T-cell (primary cell): Measurements from ENCODE around the gene GRID1. TPM values are rescaled to one million over a fixed set of nuclear protein-coding genes. Genes with fewer than 3 reads are reported as not detected.
"Not testable (repeated sequence)": the region's sequence is repeated elsewhere in the genome, so short reads cannot be mapped to it uniquely, and the experiment has no call there.

Experiments
- ATAC-seq, 4 experiments: fragments of 200-7000 bp in 3 of 4; fragments of 150-1000 bp in 1 of 4; cut with Tn5 transposase; replicated peaks in 1 of 4; 1 replicate in 3 of 4; 2 replicates in 1 of 4; pipeline ENCODE4 v1.10.0; 2021; ENCODE audit warnings: moderate library complexity in 3 of 4, mild to moderate bottlenecking in 2 of 4, moderate number of reproducible peaks in 1 of 4
- CTCF ChIA-PET, 2 donors: fragments of 300-600 bp; sonication (Branson Sonifier 250); formaldehyde crosslinking; loops; one replicate each; lab custom pipeline; 2022; ENCODE audit warnings: antibody characterized with exemption in 2 of 2; lab: Charles Lee
- POLR2A ChIA-PET, 2 donors: fragments of 300-600 bp; sonication (Branson Sonifier 250); formaldehyde crosslinking; loops; one replicate each; lab custom pipeline; 2022; ENCODE audit warnings: antibody characterized with exemption in 2 of 2; lab: Charles Lee
- DNase-seq, 35 experiments: peaks; one replicate each; pipeline versions ENCODE4 v3.0.0 to v3.0.0-alpha.2; 2013 to 2023
- H3K27ac ChIP-seq: one replicate; pipeline ENCODE4 v1.5.1; 2013; ENCODE audit warnings: low read length
- H3K27me3 ChIP-seq, 2 experiments: replicated peaks in 1 of 2; 1 replicate in 1 of 2; 2 replicates in 1 of 2; pipeline versions ENCODE4 v1.6.1 to v1.7.0; 2013; ENCODE audit warnings: low read length in 1 of 2, mixed read lengths in 1 of 2; ENCODE audit not compliant: control insufficient read depth in 2 of 2, insufficient read depth in 2 of 2; ENCODE audit errors: extremely low read depth in 1 of 2
- H3K36me3 ChIP-seq, 2 donors: 1 replicate in 1 of 2; 2 replicates in 1 of 2; pipeline versions ENCODE4 v1.6.1 to v1.7.0; 2013; ENCODE audit warnings: low read length in 1 of 2; ENCODE audit not compliant: control insufficient read depth in 2 of 2, insufficient read depth in 1 of 2; ENCODE audit errors: extremely low read depth in 1 of 2
- H3K4me1 ChIP-seq, 2 experiments: 1 replicate in 1 of 2; 2 replicates in 1 of 2; pipeline versions ENCODE4 v1.6.1 to v1.7.0; 2013; ENCODE audit warnings: low read length in 2 of 2, mixed read lengths in 1 of 2; ENCODE audit not compliant: insufficient read depth in 2 of 2, control insufficient read depth in 1 of 2; ENCODE audit errors: extremely low read depth in 1 of 2
- H3K4me3 ChIP-seq, 2 donors: 1 replicate in 1 of 2; 2 replicates in 1 of 2; pipeline versions ENCODE4 v1.5.1 to v1.7.0; 2013; ENCODE audit warnings: mild to moderate bottlenecking in 2 of 2, low read length in 1 of 2, moderate library complexity in 1 of 2; ENCODE audit not compliant: control insufficient read depth in 1 of 2; ENCODE audit errors: extremely low read depth in 1 of 2
- H3K9me3 ChIP-seq: 2 replicates; pipeline ENCODE4 v1.7.0; 2013
- H3K27ac Mint-ChIP-seq, 2 donors: one replicate each; pipeline ENCODE4 v1.8.0; 2020 to 2021; ENCODE audit warnings: mild to moderate bottlenecking in 2 of 2, mixed read lengths in 2 of 2
- H3K27me3 Mint-ChIP-seq, 2 donors: one replicate each; pipeline ENCODE4 v1.8.0; 2021 to 2022; ENCODE audit warnings: mixed read lengths in 2 of 2
- H3K36me3 Mint-ChIP-seq: one replicate; pipeline ENCODE4 v1.8.0; 2021; ENCODE audit warnings: mixed read lengths
- H3K4me1 Mint-ChIP-seq, 3 donors: one replicate each; pipeline ENCODE4 v1.8.0; 2020 to 2022; ENCODE audit warnings: mixed read lengths in 3 of 3, mild to moderate bottlenecking in 1 of 3
- H3K4me3 Mint-ChIP-seq, 3 donors: one replicate each; pipeline ENCODE4 v1.8.0; 2020 to 2022; ENCODE audit warnings: mild to moderate bottlenecking in 3 of 3, mixed read lengths in 3 of 3, moderate library complexity in 3 of 3
- H3K9me3 Mint-ChIP-seq, 3 donors: one replicate each; pipeline ENCODE4 v1.8.0; 2020 to 2022; ENCODE audit warnings: mixed read lengths in 3 of 3
- WGBS: methylation state at CpG from one replicate; pipeline ENCODE4 v1.1.5; 2013; ENCODE audit warnings: missing lambda C conversion rate; ENCODE audit not compliant: insufficient coverage; 5-methylcytosine and 5-hydroxymethylcytosine counted together
- total RNA-seq, 35 experiments: library from RNA in 6 of 35; stranded (reverse) in 6 of 35; fragments of 120-200 nt in 1 of 35; gene quantifications; one replicate each; pipeline versions ENCODE4 v1.2.1 to v1.2.4 and lab custom pipeline; 2013 to 2026

The GRID1 gene
- total RNA-seq, 5 donors from 2014 or later (not counting 1 experiment from before 2014, with no cell fraction given) = 0.68 TPM; not detected in 4

DNA sequence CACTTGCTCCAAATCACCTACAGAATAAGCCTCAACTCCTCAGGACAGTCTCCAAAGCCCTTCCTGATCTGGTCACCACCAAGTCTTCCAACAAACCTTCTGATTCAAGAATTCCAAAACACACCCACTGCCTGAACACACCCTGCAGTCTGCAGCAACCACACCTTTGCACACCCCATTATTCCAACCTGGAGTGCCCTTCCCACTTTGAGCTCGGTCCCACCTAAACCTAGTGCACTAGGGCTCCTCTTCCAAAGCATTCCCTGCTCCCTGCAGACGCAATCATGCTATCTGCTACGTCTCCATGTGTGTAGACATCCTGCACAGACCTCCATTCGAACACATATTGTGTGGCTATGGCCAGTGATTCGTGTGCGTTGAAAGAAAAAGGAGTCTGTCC is 289.3 kb downstream of the GRID1 start:
- Histone ChIP-seq H3K9me3 (no peaks in the 10 kb centered on the region), H3K36me3 (no peaks in the 10 kb centered on the region), H3K4me1 (no peaks in the 10 kb centered on the region), H3K4me3 (no peak overlapping the region), H3K27me3 (peaks cover 0 to 18% of the 10 kb centered on the region in 2 experiments), H3K27ac (no peak overlapping the region)
- Mint-ChIP-seq H3K4me3 (no peak overlapping the region), H3K27me3 (peaks cover 10 to 13% of the 10 kb centered on the region in 2 donors), H3K27ac (no peak overlapping the region), H3K9me3 (peaks cover 0 to 3% (median 0%) of the 10 kb centered on the region in 3 donors), H3K36me3 (no peaks in the 10 kb centered on the region), H3K4me1 (no peaks in the 10 kb centered on the region)
- ChIA-PET POLR2A (no interaction called here), CTCF (no interaction called here)
- DNase-seq (no peak), ATAC-seq (no peak)
- WGBS = 57% methylated on average over 3 of the region's 6 CpGs

DNA sequence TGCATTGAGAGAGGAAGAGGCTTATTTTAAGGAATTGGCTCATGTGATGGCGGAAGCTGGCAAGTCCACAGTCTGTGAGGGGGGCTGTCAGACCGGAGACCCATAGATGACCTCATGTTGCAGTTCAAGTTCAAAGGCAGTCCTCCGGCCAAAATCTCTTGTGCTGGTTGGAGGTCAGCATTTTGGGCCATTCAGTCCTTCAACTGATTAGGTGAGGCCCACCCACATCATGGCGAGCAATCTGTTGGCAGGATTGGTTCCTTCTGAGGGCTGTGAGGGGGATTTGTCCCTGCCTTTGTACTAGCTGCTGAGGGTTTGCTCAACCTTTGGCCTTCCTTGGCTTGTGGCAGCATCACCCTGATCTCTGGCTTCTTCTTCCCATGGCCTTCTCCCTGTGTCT is 290.1 kb downstream of the GRID1 start:
- H3K9me3 ChIP-seq, H3K9me3 Mint-ChIP-seq, ATAC-seq, POLR2A ChIA-PET, CTCF ChIA-PET, H3K4me1 Mint-ChIP-seq, H3K36me3 Mint-ChIP-seq, H3K27ac ChIP-seq, DNase-seq, H3K27ac Mint-ChIP-seq, H3K4me3 ChIP-seq, H3K36me3 ChIP-seq, H3K4me1 ChIP-seq, H3K4me3 Mint-ChIP-seq: not testable (repeated sequence)
- H3K27me3 Mint-ChIP-seq = peaks cover 10 to 13% of the 10 kb centered on the region in 2 donors
- peaks cover 0 to 15% of the 10 kb centered on the region in 2 experiments for H3K27me3 ChIP-seq
- WGBS = 92% methylated on average over 3 of the region's 4 CpGs

DNA sequence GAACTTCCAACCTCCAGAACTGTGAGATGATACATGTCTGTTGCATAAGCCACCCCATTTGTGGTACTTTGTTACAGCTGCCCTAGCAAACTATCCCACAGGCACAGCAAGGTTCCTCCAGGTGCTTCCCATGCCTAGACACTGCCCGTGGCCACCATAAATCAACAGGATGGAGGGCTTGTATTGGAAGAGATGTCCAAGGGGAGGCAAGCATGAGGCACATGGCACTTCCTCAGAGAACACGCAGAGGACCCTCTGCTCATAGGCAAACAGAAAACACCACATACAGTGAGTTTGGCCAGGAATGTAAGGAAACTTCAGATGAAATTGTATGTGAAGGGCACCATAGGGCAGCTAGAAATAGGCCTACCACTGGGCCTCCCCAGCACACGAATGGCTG is 291.1 kb downstream of the GRID1 start:
- Histone ChIP-seq H3K27ac (no peak overlapping the region), H3K36me3 (no peaks in the 10 kb centered on the region), H3K27me3 (peaks cover 0 to 18% of the 10 kb centered on the region in 2 experiments), H3K9me3 (no peaks in the 10 kb centered on the region), H3K4me1 (no peaks in the 10 kb centered on the region), H3K4me3 (no peak overlapping the region)
- ChIA-PET CTCF (no interaction called here), POLR2A (no interaction called here)
- whole genome bisulfite sequencing = 60% methylated on average over 1 of the region's 3 CpGs
- Mint-ChIP-seq H3K27me3 (peaks cover 10 to 18% of the 10 kb centered on the region in 2 donors), H3K4me1 (no peaks in the 10 kb centered on the region), H3K27ac (no peak overlapping the region), H3K9me3 (peaks cover 0 to 3% (median 0%) of the 10 kb centered on the region in 3 donors), H3K36me3 (no peaks in the 10 kb centered on the region), H3K4me3 (no peak overlapping the region)
- ATAC-seq (no peak), DNase-seq (no peak)

DNA sequence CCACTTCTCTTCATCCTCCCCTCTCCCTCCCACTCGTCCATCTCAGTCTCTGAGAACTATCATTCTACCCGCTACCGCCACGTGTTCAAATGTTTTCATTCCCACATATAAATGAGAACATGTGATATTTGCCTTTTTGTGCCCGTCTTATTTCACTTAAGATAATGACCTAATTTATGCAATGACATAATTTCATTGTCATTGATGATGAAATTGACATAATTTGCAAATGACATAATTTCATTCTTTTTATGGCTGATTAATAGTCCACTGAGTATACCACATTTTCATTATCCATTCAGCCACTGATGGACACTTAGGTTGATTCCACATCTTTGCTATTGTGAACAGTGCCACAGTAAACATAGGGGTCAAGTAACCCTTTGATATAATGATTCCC is 292.3 kb downstream of the GRID1 start:
- Histone ChIP-seq H3K4me3 (no peak overlapping the region), H3K9me3 (no peaks in the 10 kb centered on the region), H3K27ac (no peak overlapping the region), H3K4me1 (no peaks in the 10 kb centered on the region), H3K27me3 (peaks cover 0 to 22% of the 10 kb centered on the region in 2 experiments), H3K36me3 (no peaks in the 10 kb centered on the region)
- no peaks in the 10 kb centered on the region for H3K4me1 Mint-ChIP-seq
- ATAC-seq (no peak), DNase-seq (no peak)
- ChIA-PET POLR2A (no interaction called here), CTCF (no interaction called here)
- H3K27ac Mint-ChIP-seq = no peak overlapping the region
- H3K9me3 Mint-ChIP-seq = peaks cover 0 to 3% (median 0%) of the 10 kb centered on the region in 3 donors
- H3K4me3 Mint-ChIP-seq = no peak overlapping the region
- H3K27me3 Mint-ChIP-seq = peaks cover 11 to 14% of the 10 kb centered on the region in 2 donors
- WGBS = no CpG with 5 or more reads among the region's 5 CpGs
- H3K36me3 Mint-ChIP-seq = no peaks in the 10 kb centered on the region

DNA sequence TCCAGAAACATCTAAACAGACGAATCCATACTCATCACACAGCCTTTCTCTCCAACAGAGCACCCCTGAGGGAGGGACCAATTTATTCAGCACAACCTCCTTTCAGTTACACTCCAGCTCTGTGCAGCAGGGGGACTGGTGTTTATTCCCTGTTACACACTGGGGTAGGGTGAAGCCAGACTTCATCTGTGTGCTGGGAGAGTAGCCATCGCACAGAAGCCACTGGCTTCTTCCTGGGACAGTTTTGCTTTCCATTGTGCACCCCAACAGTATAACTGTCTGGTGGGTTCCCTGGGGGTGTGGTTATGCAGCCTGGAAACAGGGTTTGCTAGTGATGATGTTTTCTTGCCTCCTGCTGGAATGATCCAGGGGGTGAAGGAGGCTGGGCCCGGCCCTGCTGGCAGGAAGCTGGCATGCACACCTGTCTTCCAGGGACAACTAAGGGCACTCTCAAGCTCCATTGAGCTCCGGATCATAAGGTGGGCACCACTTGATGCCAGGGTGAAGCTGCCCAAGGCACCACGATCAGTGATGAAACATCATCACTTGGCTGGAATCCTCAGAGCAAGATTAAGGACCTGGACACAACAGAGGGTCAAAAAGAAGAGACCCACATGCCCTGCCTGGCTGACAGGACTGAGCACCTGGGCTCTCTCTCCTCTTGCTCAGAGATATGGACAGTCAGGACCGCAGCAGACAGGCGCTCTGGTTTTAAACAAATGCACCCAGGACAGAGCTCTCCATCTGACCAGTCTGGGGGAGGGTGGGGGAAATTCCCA is 293.2 kb downstream of the GRID1 start:
- Histone ChIP-seq H3K36me3 (no peaks in the 10 kb centered on the region), H3K9me3 (no peaks in the 10 kb centered on the region), H3K4me1 (no peaks in the 10 kb centered on the region), H3K4me3 (no peak overlapping the region), H3K27me3 (peaks cover 0 to 18% of the 10 kb centered on the region in 2 experiments), H3K27ac (no peak overlapping the region)
- no peak overlapping the region for H3K27ac Mint-ChIP-seq
- no peaks in the 10 kb centered on the region for H3K4me1 Mint-ChIP-seq
- H3K9me3 Mint-ChIP-seq = peaks cover 0 to 3% (median 0%) of the 10 kb centered on the region in 3 donors
- POLR2A ChIA-PET = interaction anchor here in 1 of 2 donors (0.6 kb wide), 1 partner anchor 429 kb away, joined by 4 read pairs; no protein-coding TSS in a partner anchor
- H3K4me3 Mint-ChIP-seq = no peak overlapping the region
- 75% methylated on average over 4 of the region's 7 CpGs for WGBS
- ATAC-seq (no peak), DNase-seq (no peak)
- peaks cover 9 to 12% of the 10 kb centered on the region in 2 donors for H3K27me3 Mint-ChIP-seq
- CTCF ChIA-PET = no interaction called here
- no peaks in the 10 kb centered on the region for H3K36me3 Mint-ChIP-seq

- Histone ChIP-seq H3K4me1 (no peaks in the 10 kb centered on the region), H3K27me3 (peaks cover 0 to 19% of the 10 kb centered on the region in 2 experiments), H3K9me3 (no peaks in the 10 kb centered on the region), H3K36me3 (no peaks in the 10 kb centered on the region), H3K4me3 (no peak overlapping the region), H3K27ac (no peak overlapping the region)
- WGBS = no CpG with 5 or more reads among the region's 5 CpGs
- no peaks in the 10 kb centered on the region for H3K36me3 Mint-ChIP-seq
- H3K4me1 Mint-ChIP-seq = no peaks in the 10 kb centered on the region
- CTCF ChIA-PET = no interaction called here
- peaks cover 7 to 10% of the 10 kb centered on the region in 2 donors for H3K27me3 Mint-ChIP-seq
- H3K9me3 Mint-ChIP-seq = peaks cover 0 to 3% (median 0%) of the 10 kb centered on the region in 3 donors
- POLR2A ChIA-PET = no interaction called here
- H3K4me3 Mint-ChIP-seq = no peak overlapping the region
- no peak overlapping the region for H3K27ac Mint-ChIP-seq
- ATAC-seq (no peak), DNase-seq (no peak)
Measured at GRCh38 chr10:86072413-86072812, 294.2 kb downstream of the GRID1 start.
